GM19328 (cell line): Measurements from ENCODE around the gene MDFI.

ENCODE experiments used
- ATAC-seq: cut with Tn5 transposase; IDR thresholded peaks from one replicate; pipeline ENCODE4 v1.9.1; 2021; ENCODE audit warnings: mild to moderate bottlenecking, moderate library complexity; ENCODE audit not compliant: unreplicated experiment

MDFI gene, protein sequence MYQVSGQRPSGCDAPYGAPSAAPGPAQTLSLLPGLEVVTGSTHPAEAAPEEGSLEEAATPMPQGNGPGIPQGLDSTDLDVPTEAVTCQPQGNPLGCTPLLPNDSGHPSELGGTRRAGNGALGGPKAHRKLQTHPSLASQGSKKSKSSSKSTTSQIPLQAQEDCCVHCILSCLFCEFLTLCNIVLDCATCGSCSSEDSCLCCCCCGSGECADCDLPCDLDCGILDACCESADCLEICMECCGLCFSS

DNA sequence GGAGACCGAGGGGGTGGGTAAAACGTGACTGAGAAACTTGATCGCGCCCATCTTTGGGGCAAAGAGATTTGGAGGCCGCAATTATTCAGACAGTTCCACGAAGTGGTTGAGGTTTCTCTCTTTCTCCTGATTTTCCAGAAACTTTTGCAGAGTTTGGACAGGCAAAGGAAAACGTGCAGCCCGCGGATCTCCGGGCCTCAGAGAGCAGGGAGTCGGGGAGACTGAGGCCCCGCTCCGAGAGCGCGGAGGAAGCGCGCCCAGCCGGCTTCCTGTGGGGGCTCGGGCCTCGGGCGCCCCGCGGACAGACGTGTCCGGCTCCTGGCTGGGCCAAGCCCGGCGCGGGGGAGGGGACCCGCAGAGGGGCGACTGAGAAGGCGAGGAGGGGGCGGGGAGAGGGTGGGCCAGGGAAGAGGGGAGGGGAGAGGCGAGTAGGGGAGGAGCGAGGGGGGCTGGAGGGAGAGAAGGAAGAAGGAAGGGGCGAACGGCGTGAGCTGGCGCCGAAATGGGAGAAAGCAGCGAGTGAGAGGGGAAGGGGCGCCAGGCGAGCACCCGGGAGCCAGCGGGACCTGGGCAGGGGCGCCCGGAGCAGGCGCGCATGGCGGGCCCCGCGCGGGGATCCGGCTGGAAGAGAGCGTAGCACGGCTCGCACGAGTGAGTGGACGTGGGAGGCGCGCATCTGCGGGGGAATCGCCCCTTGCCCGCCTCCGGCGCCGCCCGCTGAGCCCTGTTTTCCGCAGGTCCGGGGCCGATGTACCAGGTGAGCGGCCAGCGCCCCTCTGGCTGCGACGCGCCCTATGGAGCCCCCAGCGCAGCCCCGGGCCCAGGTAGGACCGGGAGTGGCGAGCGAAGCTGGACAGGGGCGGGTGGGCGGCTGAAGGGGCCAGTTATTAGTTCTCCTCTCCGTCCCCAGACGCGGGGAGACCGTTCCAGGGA lies at the start of gene MDFI:
Gene MDFI, plus strand, starts transcription at position 467 of the 933 bp plus-strand sequence. Its CDS starts 282 bp downstream, at position 749.
- ATAC-seq, result no peak

DNA sequence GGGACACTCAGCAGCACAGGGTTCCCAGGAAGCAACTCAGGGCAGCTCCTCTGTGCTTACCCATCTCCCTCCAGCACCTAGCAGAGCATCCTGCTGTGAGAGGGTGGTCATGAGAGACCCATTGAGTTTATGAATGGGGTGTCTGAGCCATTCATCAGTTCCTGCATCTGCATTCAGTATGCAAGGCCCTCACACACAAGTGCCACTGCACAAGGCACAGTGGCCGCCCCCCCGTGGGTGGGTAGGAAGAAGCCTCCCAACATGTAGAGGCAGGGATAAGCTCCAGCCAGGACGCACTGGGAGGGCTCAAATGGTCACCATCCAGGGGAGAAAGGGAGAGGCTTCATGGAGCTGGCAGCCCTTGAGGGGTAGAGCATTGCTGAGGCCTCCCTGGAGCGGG lies 49.0 kb upstream of the MDFI start:
- no peak for ATAC-seq

DNA sequence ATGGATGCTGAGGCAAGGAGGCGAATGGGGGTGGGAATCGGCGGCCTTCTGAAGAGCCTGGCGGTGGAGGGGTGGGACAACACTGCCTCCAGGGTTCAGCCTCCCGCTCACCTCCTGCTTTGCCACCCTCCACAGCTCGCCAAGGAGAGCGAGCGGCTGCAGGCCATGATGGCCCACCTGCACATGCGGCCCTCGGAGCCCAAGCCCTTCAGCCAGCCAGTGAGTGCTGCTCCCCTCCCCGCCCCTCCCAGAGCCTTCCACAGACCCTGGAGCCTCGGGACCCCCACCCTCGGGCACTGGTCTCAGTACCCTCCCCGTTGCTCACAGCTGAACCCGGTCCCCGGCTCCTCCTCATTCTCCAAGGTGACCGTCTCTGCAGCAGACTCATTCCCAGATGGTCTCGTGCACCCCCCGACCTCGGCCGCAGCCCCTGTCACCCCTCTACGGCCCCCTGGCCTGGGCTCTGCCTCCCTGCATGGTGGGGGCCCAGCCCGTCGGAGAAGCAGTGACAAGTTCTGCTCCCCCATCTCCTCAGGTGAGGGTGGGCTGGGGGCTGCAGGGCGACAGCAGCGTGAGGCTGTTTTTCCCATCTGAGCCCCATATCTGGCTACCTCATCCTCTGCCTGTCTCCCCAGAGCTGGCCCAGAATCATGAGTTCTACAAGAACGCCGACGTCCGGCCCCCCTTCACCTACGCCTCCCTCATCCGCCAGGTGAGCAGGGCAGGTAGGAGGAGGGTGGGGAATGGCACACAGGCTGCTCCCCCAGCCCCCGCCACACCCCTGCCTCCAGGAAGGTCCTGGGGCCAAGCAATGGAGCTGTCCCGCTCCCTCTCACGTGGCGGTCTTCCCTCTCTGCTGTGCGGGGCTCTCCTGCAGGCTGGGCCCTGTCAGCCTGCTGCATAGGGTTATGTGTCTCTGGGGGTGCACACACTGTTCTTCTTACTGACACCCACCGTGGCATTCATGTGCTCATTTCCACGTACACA lies 48.3 kb upstream of the MDFI start:
- no peak for ATAC-seq

DNA sequence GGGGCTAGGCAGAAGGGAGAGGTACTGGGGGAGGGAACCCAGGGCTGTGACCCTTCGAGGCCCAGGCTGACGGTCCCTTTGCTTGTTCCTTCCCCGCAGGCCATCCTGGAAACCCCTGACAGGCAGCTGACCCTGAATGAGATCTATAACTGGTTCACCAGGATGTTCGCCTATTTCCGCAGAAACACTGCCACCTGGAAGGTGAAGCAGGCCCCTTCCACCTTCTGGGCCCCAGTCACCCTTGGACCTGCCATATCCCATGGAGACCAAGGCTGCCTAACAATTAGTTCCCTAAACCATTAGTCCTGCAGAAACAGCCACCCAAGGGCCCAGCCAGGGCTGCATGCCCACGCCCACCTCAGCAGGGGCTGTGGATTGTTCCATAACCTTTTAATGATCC lies 47.1 kb upstream of the MDFI start:
- ATAC-seq, result no peak

DNA sequence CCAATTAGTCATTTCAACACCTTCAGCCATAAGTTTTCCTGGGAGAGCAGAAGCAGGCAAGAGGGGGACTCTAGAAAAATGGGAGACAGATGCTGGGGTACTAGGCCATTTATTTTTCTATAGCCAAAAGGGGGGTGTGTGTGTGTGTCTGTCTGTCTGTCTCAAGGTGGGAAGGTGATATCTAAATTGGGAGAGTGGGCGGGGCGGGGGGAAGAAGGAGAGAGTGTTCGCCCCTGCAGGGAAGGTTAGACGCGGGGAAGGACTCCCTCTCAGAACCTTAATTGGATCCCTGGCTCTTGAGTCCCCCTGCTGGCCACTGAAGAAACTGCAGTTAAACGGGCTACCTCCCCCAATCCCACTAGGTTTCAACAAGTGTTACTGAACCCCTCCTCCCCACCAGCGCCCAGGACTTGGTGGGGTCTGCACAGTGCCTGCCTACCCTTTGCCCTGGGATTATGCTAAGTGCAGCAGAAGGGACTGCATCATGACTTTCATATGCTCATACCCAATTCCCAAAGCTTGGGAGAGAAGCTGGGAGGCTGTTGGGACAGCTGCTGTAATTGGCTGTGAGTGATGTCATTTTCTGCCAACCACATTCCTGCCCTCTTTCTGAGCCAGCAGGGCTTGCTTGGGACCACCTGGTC lies 46.3 kb upstream of the MDFI start:
- ATAC-seq, result no peak

DNA sequence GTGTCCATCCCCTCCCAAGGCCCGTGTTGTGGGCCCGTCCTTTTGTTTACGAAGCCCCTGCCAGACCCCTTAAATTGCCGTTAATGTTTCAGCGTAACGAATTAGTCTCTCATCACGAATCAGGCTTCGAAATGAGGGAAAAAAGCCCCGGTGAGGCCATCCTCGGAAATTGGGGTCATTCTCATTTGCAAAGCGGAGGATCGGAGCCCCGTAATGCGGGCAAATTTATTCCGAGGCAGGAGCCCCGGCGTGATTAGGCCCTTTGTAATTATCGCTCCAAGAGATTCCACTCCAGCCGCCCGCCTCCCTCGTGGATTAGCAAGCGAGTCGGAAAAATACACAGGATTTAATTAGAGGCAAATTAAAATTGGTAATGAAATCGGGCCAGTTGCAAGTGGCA lies 44.9 kb upstream of the MDFI start:
- ATAC-seq, result no peak

DNA sequence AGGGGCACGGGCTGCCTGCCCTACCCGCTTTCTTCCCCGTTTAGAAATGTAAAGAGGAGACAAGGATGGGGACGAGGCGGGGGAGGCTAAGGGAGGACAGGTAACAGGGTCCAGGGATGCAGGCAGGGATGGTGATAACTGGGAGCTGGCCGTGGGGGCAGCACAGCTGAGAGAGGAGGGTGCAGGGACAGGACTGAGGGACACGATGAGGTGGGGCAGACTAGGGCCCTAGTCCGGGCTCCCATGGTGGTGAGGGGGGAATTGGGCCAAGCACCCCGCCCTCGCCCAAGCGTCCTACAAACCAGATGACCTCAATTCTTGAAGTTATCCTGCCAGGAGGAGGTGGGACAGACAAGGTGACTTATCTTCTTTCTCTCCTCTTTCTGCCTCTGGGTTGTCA lies 44.4 kb upstream of the MDFI start:
- no peak for ATAC-seq

DNA sequence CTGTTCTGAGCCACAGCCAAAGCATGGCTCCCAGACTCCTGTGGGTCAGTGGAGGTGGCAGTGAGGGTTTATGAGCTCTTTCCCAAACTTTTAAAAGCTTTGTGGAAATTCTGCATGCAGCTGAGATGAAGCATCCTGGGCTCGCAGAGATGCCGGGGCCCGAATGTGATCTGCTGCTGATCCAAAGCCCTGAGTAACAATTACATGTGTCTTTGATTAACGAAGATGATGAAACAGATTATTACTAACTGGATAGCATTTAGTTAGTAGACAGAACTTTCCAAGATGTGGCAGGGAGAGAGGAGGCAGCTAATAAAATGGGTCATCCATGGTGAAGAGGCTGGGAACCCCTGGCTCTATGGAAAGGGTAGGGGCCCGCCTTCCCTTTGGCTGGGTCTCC lies 43.9 kb upstream of the MDFI start:
- no peak for ATAC-seq

DNA sequence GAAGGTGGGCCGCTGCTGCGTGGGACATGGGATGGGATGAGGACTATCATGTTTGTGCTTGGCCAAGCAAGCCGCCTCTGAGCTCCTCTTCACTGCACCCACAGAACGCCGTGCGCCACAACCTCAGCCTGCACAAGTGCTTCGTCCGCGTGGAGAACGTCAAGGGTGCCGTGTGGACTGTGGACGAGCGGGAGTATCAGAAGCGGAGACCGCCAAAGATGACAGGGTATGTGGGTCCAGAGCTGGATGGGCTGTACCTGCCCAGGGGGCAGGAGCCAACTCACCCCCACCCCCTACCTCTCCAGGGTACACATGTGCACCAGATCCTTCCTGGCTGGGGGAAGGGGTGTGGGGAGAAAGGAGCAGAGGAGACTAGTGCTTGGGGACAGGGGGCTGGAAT lies 43.5 kb upstream of the MDFI start:
- no peak for ATAC-seq

DNA sequence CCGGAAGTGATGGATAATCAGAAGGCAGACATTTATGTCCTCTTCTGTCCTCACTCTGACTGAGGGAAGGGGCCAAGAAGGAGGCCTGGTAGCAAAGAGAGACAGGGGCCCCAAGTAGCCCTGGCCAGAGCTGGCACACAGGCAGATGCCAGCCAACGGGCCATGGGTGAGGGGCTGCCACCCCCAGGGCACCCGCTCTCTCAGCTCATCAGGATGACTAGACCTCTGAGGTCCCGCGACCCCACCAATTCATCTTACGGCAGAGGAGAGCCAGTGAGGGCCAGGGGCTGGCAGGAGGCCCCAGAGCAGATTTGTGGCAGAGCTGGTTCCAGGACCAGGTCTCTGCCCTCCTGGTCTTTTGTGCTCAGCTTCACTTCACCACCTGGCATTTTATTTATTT lies 43.1 kb upstream of the MDFI start:
- no peak for ATAC-seq

DNA sequence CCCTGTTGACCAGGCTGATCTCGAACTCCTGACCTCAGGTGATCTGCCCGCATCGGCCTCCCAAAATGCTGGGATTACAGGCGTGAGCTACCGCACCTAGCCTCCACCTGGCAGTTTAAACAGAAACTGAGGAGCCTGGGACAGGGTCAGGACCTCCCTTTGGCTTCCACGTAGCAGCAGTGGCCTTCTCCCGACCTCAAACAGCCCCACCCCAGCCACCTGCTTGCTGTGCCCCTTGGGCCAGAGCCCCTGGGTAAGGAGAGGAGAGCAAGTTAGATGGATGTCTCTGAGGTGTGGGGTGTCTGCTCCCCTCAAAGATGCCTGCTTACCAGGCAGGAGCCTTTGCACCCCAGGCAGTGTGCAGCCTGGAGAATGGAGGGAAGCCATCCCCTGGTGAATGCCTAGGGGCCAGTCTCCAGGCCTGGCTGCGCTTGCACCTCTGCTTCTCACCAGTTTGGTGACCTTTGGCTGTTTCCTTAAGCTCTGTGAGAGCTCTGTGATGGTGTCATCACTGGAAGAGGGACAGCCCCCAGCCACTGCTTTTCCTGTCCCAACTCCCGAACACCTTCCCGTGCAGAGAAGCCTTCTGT lies 42.1 kb upstream of the MDFI start:
- ATAC-seq, result no peak

DNA sequence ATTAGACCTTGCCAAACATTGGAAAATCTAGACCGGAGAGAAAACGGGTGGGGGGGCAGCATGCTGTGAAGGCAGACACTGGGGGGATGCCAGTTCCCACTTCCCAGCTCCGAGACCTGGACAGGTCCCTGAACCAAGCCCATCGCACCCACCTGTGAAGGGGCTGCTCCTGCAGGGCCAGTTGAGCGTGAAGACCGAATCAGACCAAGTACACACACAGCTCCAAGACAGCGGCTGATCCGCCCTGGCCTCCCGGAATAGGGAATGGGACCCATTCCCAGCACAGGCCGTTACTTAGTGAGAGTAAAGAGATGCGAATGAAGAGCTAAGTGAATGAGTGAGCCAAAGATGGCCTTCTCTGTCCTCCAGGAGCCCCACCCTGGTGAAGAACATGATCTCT lies 41.5 kb upstream of the MDFI start:
- no peak for ATAC-seq

DNA sequence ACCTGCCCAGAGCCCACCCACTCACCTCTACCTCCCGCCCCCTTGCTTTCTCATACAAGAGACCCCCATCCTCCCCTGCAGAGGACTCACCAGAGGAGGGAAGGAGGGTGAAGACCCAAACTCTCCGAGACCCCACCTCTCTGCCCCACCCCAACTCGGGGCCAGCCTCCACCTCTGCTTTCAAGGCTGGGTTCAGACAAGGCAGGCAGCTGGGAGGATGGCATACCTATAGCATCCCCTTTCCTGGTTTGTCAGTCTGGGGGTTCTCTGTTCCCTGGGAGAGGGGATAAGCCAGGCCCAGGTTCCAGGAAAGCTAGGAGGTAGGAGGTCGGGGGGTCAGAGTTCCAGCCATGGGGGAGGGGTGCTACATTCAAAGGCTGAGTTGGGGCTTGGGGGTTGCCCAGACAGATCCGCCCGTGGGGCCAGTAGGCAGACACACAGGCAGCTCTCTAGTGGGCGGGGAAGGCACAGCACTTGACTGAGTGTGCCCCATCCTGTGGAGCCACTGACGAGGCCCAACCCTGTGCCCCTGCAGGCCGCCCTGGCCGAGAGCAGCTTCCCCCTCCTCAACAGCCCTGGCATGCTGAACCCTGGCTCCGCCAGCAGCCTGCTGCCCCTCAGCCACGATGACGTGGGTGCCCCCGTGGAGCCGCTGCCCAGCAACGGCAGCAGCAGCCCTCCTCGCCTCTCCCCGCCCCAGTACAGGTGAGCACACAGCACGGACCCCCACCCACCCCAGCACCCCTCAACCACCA lies 40.8 kb upstream of the MDFI start:
- no peak for ATAC-seq

DNA sequence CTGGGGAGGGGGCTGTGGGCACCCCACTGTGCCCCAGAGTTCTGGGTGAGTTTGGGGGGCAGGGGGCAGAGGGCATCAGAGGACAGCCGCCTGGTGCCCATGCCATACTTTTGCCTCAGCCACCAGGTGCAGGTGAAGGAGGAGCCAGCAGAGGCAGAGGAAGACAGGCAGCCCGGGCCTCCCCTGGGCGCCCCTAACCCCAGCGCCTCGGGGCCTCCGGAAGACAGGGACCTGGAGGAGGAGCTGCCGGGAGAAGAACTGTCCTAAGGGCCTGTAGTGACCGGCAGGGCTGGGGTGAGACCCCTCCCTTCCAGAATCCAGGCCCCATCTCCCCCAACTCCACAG lies 39.6 kb upstream of the MDFI start:
- ATAC-seq, result no peak

DNA sequence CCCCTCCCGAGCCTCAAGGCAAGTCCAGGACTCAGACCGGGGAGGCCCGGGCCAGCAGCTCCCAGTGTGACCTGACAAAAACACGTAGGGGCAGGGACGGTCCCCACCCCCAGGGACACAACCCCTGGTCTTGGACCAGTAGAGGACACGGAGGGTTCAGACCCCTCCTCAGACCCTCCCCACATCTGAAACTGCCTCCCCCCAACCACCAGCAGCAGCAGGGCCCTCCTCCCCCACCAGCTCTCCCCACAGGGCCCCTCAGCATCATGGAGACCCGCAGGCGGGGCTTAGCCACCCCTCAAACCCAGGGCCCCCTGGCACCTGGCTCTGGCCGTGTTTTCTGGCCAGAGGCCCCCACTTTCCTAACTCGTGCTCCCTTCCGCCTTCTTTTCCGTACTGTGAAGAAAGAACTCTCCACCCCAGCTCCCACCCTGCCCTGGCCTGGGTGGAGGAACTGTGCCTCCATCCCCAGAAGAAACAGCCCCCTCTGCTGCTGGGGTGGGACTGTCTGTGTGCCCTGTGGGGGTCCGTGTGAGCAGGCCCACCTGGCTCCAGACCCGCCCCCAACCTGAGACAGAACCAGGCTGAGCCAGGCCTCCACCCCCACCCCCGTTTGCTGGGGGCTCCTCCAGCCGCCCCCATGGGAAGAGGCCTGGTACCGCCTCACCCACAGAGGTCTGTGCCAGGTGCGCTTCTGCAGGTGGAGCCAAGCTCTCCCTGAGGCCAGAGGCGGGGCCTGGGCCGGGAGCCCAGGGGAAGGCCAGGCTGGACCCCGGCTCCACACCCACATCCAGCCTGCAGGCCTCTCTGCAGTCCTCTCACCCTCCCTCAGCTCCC lies 39.0 kb upstream of the MDFI start:
- ATAC-seq, result no peak

DNA sequence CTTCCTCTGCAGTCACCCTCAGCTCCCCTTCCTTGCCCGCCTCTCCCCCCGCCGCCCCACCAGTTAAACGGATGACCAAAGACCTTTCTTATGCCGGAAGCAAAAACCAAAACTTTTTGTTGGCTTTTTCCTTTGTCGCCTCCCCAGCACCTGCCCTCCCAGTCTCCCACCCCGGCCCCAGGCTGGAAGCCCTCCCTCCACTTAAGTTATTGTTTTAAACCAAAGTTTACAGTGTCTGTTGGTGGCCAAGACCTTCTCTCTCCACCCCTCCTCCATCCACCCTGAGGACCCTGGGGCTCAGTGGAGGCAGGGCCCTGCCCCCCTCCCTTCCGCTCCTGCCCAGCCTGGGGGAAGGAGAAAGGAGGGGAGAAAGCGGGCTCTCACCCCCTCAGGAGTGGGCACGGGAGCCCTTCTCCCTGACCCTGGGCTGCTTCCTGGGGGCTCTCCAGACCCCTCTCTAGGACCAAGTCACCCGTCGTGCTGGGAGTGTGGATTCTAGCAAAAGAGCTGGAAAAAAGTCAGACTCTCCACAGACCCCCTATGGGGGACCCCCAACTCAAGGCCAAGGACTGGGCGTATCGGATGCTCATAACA lies 38.3 kb upstream of the MDFI start:
- no peak for ATAC-seq

DNA sequence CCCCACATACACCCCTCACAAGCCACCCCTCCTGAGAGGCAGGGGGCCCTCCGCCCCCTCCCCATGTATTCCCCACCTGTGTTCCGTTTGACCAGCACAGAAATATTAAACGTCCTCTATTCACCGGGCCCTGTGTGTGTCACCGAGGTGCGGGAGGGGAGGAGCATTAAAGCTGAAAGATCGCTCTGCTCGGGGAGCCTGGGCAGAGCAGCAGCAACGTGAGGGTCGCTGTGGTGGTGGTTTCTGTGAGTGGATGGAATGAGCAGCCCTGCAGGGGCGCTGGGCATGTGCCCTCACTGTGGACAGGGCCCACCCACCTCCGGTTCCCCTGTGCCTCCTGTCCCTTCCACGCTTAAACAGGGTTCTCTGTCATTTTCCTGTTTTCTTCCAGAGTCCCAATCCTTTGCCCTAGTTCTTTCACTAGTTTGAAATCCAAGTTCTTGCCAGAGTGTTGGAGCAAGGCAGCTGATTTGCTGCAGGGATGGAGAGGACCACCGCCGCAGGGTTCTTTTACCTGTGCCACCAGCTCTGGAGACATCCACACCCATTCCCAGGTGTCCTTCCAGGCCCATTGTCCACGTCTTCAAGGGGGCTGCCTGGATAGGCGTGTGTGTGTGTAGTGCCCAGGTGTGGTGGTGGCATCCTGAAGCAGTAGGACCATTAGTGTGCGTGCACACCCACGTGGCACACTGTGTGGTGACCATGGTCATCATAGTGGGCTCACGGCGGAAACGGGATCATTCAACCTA lies 37.6 kb upstream of the MDFI start:
- ATAC-seq, result no peak

DNA sequence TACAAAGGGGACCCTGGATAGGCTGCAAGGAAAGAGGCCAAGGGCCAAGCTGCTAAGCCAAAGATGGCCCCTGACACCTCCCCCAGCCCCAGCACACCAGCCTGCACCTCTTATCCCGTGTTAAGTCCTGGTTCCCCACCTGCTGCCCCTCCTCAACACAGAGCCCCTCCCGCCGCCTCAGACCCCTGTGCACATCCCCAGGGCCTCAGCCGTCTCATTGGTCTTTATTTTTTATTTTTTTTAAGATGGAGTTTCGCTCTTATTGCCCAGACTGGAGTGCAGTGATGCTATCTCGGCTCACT lies 37.1 kb upstream of the MDFI start:
- ATAC-seq, result no peak
